Measurements from ENCODE around the gene ZMAT5. TPM values are rescaled to one million over a fixed set of nuclear protein-coding genes. Genes with fewer than 3 reads are reported as not detected.
A peak's percentile ranks its signal among the peaks of the same experiment; 100 is the strongest.

Gene ZMAT5
- total and polyA plus RNA-seq, 2 of the 13 experiments (the other 11 are each of a cell fraction or from before 2014, with no cell fraction given) = 20.7 to 27.8 TPM

- TF ChIP-seq, protein P1, sequence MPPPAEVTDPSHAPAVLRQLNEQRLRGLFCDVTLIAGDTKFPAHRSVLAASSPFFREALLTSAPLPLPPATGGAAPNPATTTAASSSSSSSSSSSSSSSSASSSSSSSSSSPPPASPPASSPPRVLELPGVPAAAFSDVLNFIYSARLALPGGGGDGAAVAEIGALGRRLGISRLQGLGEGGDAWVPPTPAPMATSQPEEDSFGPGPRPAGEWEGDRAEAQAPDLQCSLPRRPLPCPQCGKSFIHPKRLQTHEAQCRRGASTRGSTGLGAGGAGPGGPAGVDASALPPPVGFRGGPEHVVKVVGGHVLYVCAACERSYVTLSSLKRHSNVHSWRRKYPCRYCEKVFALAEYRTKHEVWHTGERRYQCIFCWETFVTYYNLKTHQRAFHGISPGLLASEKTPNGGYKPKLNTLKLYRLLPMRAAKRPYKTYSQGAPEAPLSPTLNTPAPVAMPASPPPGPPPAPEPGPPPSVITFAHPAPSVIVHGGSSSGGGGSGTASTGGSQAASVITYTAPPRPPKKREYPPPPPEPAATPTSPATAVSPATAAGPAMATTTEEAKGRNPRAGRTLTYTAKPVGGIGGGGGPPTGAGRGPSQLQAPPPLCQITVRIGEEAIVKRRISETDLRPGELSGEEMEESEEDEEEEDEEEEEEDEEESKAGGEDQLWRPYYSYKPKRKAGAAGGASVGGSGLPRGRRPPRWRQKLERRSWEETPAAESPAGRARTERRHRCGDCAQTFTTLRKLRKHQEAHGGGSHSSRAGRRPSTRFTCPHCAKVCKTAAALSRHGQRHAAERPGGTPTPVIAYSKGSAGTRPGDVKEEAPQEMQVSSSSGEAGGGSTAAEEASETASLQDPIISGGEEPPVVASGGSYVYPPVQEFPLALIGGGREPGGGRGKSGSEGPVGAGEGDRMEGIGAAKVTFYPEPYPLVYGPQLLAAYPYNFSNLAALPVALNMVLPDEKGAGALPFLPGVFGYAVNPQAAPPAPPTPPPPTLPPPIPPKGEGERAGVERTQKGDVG (CRISPR knock-in tag; IDR thresholded peaks at IDR 0.05; ENCODE audit: borderline replicate concordance) = 0 out of 2 replicates have a peak, but pooled peaks have one; percentile 8
- peak; percentile 31; the same call in 1 of the 3 replicates for TF ChIP-seq MXI1 (IDR thresholded peaks at IDR 0.05; ENCODE audit: borderline replicate concordance, low read depth, low read length)
- TF ChIP-seq ZZZ3 (CRISPR knock-in tag; IDR thresholded peaks at IDR 0.05; ENCODE audit: borderline replicate concordance) = no peak
- TF ChIP-seq, protein P2, sequence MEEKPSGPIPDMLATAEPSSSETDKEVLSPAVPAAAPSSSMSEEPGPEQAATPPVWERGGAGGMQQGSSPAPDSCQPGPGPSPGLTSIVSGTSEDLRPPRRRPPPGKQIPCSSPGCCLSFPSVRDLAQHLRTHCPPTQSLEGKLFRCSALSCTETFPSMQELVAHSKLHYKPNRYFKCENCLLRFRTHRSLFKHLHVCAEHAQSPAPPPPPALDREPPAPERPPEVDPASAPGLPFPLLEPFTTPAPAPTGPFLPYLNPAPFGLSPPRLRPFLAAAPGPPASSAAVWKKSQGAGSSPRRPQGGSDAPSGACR (CRISPR knock-in tag; IDR thresholded peaks at IDR 0.05) = no peak
- TF ChIP-seq, protein P3, sequence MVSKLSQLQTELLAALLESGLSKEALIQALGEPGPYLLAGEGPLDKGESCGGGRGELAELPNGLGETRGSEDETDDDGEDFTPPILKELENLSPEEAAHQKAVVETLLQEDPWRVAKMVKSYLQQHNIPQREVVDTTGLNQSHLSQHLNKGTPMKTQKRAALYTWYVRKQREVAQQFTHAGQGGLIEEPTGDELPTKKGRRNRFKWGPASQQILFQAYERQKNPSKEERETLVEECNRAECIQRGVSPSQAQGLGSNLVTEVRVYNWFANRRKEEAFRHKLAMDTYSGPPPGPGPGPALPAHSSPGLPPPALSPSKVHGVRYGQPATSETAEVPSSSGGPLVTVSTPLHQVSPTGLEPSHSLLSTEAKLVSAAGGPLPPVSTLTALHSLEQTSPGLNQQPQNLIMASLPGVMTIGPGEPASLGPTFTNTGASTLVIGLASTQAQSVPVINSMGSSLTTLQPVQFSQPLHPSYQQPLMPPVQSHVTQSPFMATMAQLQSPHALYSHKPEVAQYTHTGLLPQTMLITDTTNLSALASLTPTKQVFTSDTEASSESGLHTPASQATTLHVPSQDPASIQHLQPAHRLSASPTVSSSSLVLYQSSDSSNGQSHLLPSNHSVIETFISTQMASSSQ (IDR thresholded peaks at IDR 0.05; ENCODE audit: low read depth) = peak; percentile 21; the same call in 1 of the 2 replicates
- TF ChIP-seq, protein P3 (CRISPR knock-in tag; IDR thresholded peaks at IDR 0.05; ENCODE audit: borderline replicate concordance) = no peak
- no peak for TF ChIP-seq HOXD1 (CRISPR knock-in tag; IDR thresholded peaks at IDR 0.05)
- TF ChIP-seq, protein P4, sequence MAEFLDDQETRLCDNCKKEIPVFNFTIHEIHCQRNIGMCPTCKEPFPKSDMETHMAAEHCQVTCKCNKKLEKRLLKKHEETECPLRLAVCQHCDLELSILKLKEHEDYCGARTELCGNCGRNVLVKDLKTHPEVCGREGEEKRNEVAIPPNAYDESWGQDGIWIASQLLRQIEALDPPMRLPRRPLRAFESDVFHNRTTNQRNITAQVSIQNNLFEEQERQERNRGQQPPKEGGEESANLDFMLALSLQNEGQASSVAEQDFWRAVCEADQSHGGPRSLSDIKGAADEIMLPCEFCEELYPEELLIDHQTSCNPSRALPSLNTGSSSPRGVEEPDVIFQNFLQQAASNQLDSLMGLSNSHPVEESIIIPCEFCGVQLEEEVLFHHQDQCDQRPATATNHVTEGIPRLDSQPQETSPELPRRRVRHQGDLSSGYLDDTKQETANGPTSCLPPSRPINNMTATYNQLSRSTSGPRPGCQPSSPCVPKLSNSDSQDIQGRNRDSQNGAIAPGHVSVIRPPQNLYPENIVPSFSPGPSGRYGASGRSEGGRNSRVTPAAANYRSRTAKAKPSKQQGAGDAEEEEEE (CRISPR knock-in tag; IDR thresholded peaks at IDR 0.05; ENCODE audit: borderline replicate concordance) = no peak
- no peak; the same call in 1 of the 2 replicates for TF ChIP-seq ATF3 (CRISPR knock-in tag; IDR thresholded peaks at IDR 0.05)
- TF ChIP-seq ZNF564 (CRISPR knock-in tag; IDR thresholded peaks at IDR 0.05) = peak; percentile 49; the same call in 1 of the 2 replicates
- no peak for TF ChIP-seq ADNP (CRISPR knock-in tag; IDR thresholded peaks at IDR 0.05)
- peak; percentile 62; the same call in 1 of the 2 replicates for TF ChIP-seq IRF2 (CRISPR knock-in tag; IDR thresholded peaks at IDR 0.05)
- TF ChIP-seq, protein P5, sequence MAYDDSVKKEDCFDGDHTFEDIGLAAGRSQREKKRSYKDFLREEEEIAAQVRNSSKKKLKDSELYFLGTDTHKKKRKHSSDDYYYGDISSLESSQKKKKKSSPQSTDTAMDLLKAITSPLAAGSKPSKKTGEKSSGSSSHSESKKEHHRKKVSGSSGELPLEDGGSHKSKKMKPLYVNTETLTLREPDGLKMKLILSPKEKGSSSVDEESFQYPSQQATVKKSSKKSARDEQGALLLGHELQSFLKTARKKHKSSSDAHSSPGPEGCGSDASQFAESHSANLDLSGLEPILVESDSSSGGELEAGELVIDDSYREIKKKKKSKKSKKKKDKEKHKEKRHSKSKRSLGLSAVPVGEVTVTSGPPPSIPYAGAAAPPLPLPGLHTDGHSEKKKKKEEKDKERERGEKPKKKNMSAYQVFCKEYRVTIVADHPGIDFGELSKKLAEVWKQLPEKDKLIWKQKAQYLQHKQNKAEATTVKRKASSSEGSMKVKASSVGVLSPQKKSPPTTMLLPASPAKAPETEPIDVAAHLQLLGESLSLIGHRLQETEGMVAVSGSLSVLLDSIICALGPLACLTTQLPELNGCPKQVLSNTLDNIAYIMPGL (CRISPR knock-in tag; IDR thresholded peaks at IDR 0.05; ENCODE audit: borderline replicate concordance in 1 of 2, low read depth in 1 of 2) = peak; percentile 12 to 74; a peak in 2 of 4 replicates
- no peak for TF ChIP-seq NBN (conservative IDR thresholded peaks at IDR 0.05)
- TF ChIP-seq ZFP41 (CRISPR knock-in tag; IDR thresholded peaks at IDR 0.05; ENCODE audit: borderline replicate concordance) = no peak
These were observed at the start of gene ZMAT5 (continued) for GRCh38 chr22:29766632-29767170.
